Panc1 (cell line): ENCODE measurements around the gene SLC2A6.

Experiments
- CTCF ChIP-seq: fragments of 450-650 bp; IDR thresholded peaks from 2 replicates; pipeline ENCODE4 v1.5.1; 2017; ENCODE audit warnings: mild to moderate bottlenecking
- TCF7L2 ChIP-seq: IDR thresholded peaks from 2 replicates; pipeline ENCODE4 v1.6.1; 2011; ENCODE audit warnings: mild to moderate bottlenecking, low read depth, low read length, inconsistent platforms

GRCh38 chr9:133429641-133430161 is 49.2 kb downstream of the SLC2A6 start:
- TF ChIP-seq CTCF (peak; percentile 80), TCF7L2 (no peak)
